HepG2 (cell line): ENCODE data around the gene UBE2O. TPM values are rescaled to one million over a fixed set of nuclear protein-coding genes. Genes with fewer than 3 reads are reported as not detected.

ENCODE experiments used
- AGO2 ChIP-seq: fragments of 200-400 bp; formaldehyde crosslinking; optimal IDR thresholded peaks from 2 replicates; pipeline ENCODE3; 2017; ENCODE audit warnings: mild to moderate bottlenecking, low read depth, low read length, moderate library complexity
- ARID4A ChIP-seq: sonication (generic); formaldehyde crosslinking; IDR thresholded peaks from 2 replicates; pipeline ENCODE4 v1.5.0; 2020; ENCODE audit warnings: mild to moderate bottlenecking, missing genetic modification reagents, borderline replicate concordance
- HNF1B ChIP-seq: sonication (generic); formaldehyde crosslinking; IDR thresholded peaks from 2 replicates; pipeline ENCODE4 v1.5.1; 2020; ENCODE audit warnings: mild to moderate bottlenecking, moderate library complexity, missing genetic modification reagents
- IKZF1 ChIP-seq: fragments of 450-650 bp; IDR thresholded peaks from 2 replicates; pipeline ENCODE4 v1.7.1; 2016
- KLF13 ChIP-seq: sonication (generic); formaldehyde crosslinking; IDR thresholded peaks from 2 replicates; pipeline ENCODE4 v1.4.0; 2020; ENCODE audit warnings: mild to moderate bottlenecking, missing genetic modification reagents
- REPIN1 ChIP-seq: sonication (generic); formaldehyde crosslinking; IDR thresholded peaks from 2 replicates; pipeline ENCODE4 v1.8.0; 2022; ENCODE audit warnings: missing genetic modification reagents, low read depth, mild to moderate bottlenecking, borderline replicate concordance
- TEF ChIP-seq: sonication (generic); formaldehyde crosslinking; IDR thresholded peaks from 2 replicates; pipeline ENCODE4 v1.5.0; 2020; ENCODE audit warnings: missing genetic modification reagents
- XRCC5 ChIP-seq: fragments of 200-400 bp; formaldehyde crosslinking; optimal IDR thresholded peaks from 2 replicates; pipeline ENCODE3; 2017; ENCODE audit warnings: mild to moderate bottlenecking, low read length
- ZNF253 ChIP-seq: sonication (generic); formaldehyde crosslinking; IDR thresholded peaks from 2 replicates; pipeline ENCODE4 v1.8.0; 2022; ENCODE audit warnings: mild to moderate bottlenecking, missing genetic modification reagents, borderline replicate concordance
- ZNF280B ChIP-seq: sonication (generic); formaldehyde crosslinking; IDR thresholded peaks from 2 replicates; pipeline ENCODE4 v1.5.0; 2020; ENCODE audit warnings: missing genetic modification reagents, mild to moderate bottlenecking, borderline replicate concordance
- ZNF296 ChIP-seq: sonication (generic); formaldehyde crosslinking; conservative IDR thresholded peaks from 2 replicates; pipeline ENCODE4 v1.5.0; 2020; ENCODE audit warnings: mild to moderate bottlenecking, missing genetic modification reagents
- ZNF333 ChIP-seq: sonication (generic); formaldehyde crosslinking; IDR thresholded peaks from 2 replicates; pipeline ENCODE4 v1.4.0; 2020; ENCODE audit warnings: mild to moderate bottlenecking, missing genetic modification reagents, borderline replicate concordance
- ZNF468 ChIP-seq: sonication (generic); formaldehyde crosslinking; IDR thresholded peaks from 2 replicates; pipeline ENCODE4 v1.8.0; 2022; ENCODE audit warnings: mild to moderate bottlenecking, moderate library complexity, missing genetic modification reagents
- ZNF530 ChIP-seq: sonication (generic); formaldehyde crosslinking; IDR thresholded peaks from 2 replicates; pipeline ENCODE4 v1.5.0; 2020; ENCODE audit warnings: low read depth, mild to moderate bottlenecking, missing genetic modification reagents
- ZNF564 ChIP-seq: sonication (generic); formaldehyde crosslinking; IDR thresholded peaks from 2 replicates; pipeline ENCODE4 v1.8.1; 2023; ENCODE audit warnings: mild to moderate bottlenecking, missing genetic modification reagents
- ZNF770 ChIP-seq: sonication (generic); formaldehyde crosslinking; IDR thresholded peaks from 2 replicates; pipeline ENCODE4 v1.5.0; 2020; ENCODE audit warnings: mild to moderate bottlenecking, missing genetic modification reagents
- ZNF775 ChIP-seq: sonication (generic); formaldehyde crosslinking; IDR thresholded peaks from 2 replicates; pipeline ENCODE4 v1.4.0; 2020; ENCODE audit warnings: missing genetic modification reagents, mild to moderate bottlenecking, moderate library complexity, borderline replicate concordance
- polyA plus RNA-seq, 8 experiments: library from polyadenylated mRNA; depleted of rRNA in 3 of 8; stranded (reverse) in 7 of 8; unstranded in 1 of 8; fragments of >200 nt; fragmentation: Illumina TruSeq in 4 of 8; extraction: Trizol in 4 of 8; gene quantifications; 2 replicates each; pipeline versions ENCODE4 v1.2.1 to v1.2.3, GENCODE V29; 2011 to 2016; ENCODE audit warnings: low read depth in 4 of 8, missing spikeins in 1 of 8, mixed read lengths in 1 of 8; ENCODE audit not compliant: insufficient read depth in 1 of 8
- total RNA-seq, 5 experiments: library from RNA; depleted of rRNA; stranded (reverse); fragments of >200 nt; fragmentation: Illumina TruSeq; extraction: Trizol; gene quantifications; 2 replicates each; pipeline ENCODE4 v1.2.3, GENCODE V29; 2016; ENCODE audit warnings: low read depth in 1 of 5

UBE2O gene
- total and polyA plus RNA-seq, 2 of the 13 experiments (the other 11 are each of a cell fraction or from before 2014, with no cell fraction given): 21.5 to 23.5 TPM

GRCh38 chr17:76497979-76498875 is 45.3 kb upstream of the UBE2O start (continued):
- TF ChIP-seq HNF1B (peak; percentile 73; the same call in 1 of the 2 replicates), ZNF253 (CRISPR knock-in tag) (no peak), ZNF530 (CRISPR knock-in tag) (no peak), AGO2 (peak; percentile 69), ZNF775 (CRISPR knock-in tag) (peak; percentile 85; the same call in 1 of the 2 replicates), ZNF770 (CRISPR knock-in tag) (no peak), ARID4A (CRISPR knock-in tag) (peak; percentile 91), IKZF1 (no peak), KLF13 (0 out of 2 replicates have a peak, but pooled peaks have one; percentile 37), ZNF333 (no peak), TEF (CRISPR knock-in tag) (no peak), ZNF564 (peak; percentile 60; the same call in 1 of the 2 replicates), ZNF280B (CRISPR knock-in tag) (peak; percentile 88), REPIN1 (CRISPR knock-in tag) (peak; percentile 86; the same call in 1 of the 2 replicates), ZNF296 (CRISPR knock-in tag) (peak; percentile 83; the same call in 1 of the 2 replicates), ZNF468 (CRISPR knock-in tag) (no peak), XRCC5 (peak; percentile 18)
